ENCODE measurements around the gene ATAD3C.
"Not testable (repeated sequence)": the region's sequence is repeated elsewhere in the genome, so short reads cannot be mapped to it uniquely, and the experiment has no call there.

The ATAD3C gene

GRCh38 chr1:1415751-1416150 lies 33.7 kb upstream of the ATAD3C start:
- Histone ChIP-seq H3K4me3 (IDR thresholded peaks at IDR 0.05; ENCODE audit: insufficient read depth, low read depth, low read length) (no peak overlapping the region), H4K20me1 (ENCODE audit: insufficient read depth) (no peaks in the 10 kb centered on the region), H3K4me1 (ENCODE audit: low read depth, poor library complexity, severe bottlenecking) (no peaks in the 10 kb centered on the region), H3K79me2 (ENCODE audit: insufficient read depth, low read depth) (no peaks in the 10 kb centered on the region), H3K27me3 (ENCODE audit: insufficient read depth, low read depth) (no peaks in the 10 kb centered on the region; the same call in 1 of the 2 replicates), H3K27ac (no peak overlapping the region), H2AFZ (ENCODE audit: low read depth) (no peak overlapping the region), H3K36me3 (ENCODE audit: insufficient read depth) (no peaks in the 10 kb centered on the region), H3K4me2 (no peak overlapping the region), H3K9ac (no peak overlapping the region)
- TF ChIP-seq CTCF (conservative IDR thresholded peaks at IDR 0.05; ENCODE audit: low read depth, low read length): no peak

- 0 out of 2 replicates have a peak overlapping the region, but pooled peaks have one; percentile 3 for H3K4me2 ChIP-seq
- H3K36me3 ChIP-seq (ENCODE audit: insufficient read depth); H3K27me3 ChIP-seq (ENCODE audit: insufficient read depth, low read depth); H3K4me1 ChIP-seq (ENCODE audit: low read depth, poor library complexity, severe bottlenecking); H3K27ac ChIP-seq; H3K79me2 ChIP-seq (ENCODE audit: insufficient read depth, low read depth); H4K20me1 ChIP-seq (ENCODE audit: insufficient read depth); H3K4me3 ChIP-seq (IDR thresholded peaks at IDR 0.05; ENCODE audit: insufficient read depth, low read depth, low read length); H2AFZ ChIP-seq (ENCODE audit: low read depth); H3K9ac ChIP-seq: not testable (repeated sequence)
Measured at GRCh38 chr1:1417396-1417795, 32.1 kb upstream of the ATAD3C start.

GRCh38 chr1:1417825-1418463 lies 31.5 kb upstream of the ATAD3C start:
- not testable (repeated sequence) for H3K4me3 ChIP-seq (IDR thresholded peaks at IDR 0.05; ENCODE audit: insufficient read depth, low read depth, low read length); H3K4me1 ChIP-seq (ENCODE audit: low read depth, poor library complexity, severe bottlenecking); H2AFZ ChIP-seq (ENCODE audit: low read depth); H3K27me3 ChIP-seq (ENCODE audit: insufficient read depth, low read depth); H3K36me3 ChIP-seq (ENCODE audit: insufficient read depth); H3K9ac ChIP-seq; H3K27ac ChIP-seq; H3K79me2 ChIP-seq (ENCODE audit: insufficient read depth, low read depth); H4K20me1 ChIP-seq (ENCODE audit: insufficient read depth)
- H3K4me2 ChIP-seq: 0 out of 2 replicates have a peak overlapping the region, but pooled peaks have one; percentile 3

- no peak overlapping the region for H3K4me2 ChIP-seq
- H3K4me1 ChIP-seq (ENCODE audit: low read depth, poor library complexity, severe bottlenecking): peaks cover 13% of the 10 kb centered on the region
- H3K9ac ChIP-seq: no peak overlapping the region
- no peaks in the 10 kb centered on the region for H4K20me1 ChIP-seq (ENCODE audit: insufficient read depth)
- no peak overlapping the region for H3K4me3 ChIP-seq (IDR thresholded peaks at IDR 0.05; ENCODE audit: insufficient read depth, low read depth, low read length)
- no peaks in the 10 kb centered on the region for H3K36me3 ChIP-seq (ENCODE audit: insufficient read depth)
- H3K27me3 ChIP-seq (ENCODE audit: insufficient read depth, low read depth): 0 out of 2 replicates have a peak, but pooled peaks cover 4% of the 10 kb centered on the region
- H2AFZ ChIP-seq (ENCODE audit: low read depth): no peak overlapping the region
- TF ChIP-seq CTCF (conservative IDR thresholded peaks at IDR 0.05; ENCODE audit: low read depth, low read length): no peak
- no peaks in the 10 kb centered on the region for H3K79me2 ChIP-seq (ENCODE audit: insufficient read depth, low read depth)
- H3K27ac ChIP-seq: no peak overlapping the region
Measured at GRCh38 chr1:1418464-1419362, 30.8 kb upstream of the ATAD3C start.

GRCh38 chr1:1419363-1419812 lies 30.1 kb upstream of the ATAD3C start:
- H4K20me1 ChIP-seq (ENCODE audit: insufficient read depth): no peaks in the 10 kb centered on the region
- H3K4me3 ChIP-seq (IDR thresholded peaks at IDR 0.05; ENCODE audit: insufficient read depth, low read depth, low read length): no peak overlapping the region
- no peak overlapping the region for H3K4me2 ChIP-seq
- H3K79me2 ChIP-seq (ENCODE audit: insufficient read depth, low read depth): no peaks in the 10 kb centered on the region
- peaks cover 13% of the 10 kb centered on the region for H3K4me1 ChIP-seq (ENCODE audit: low read depth, poor library complexity, severe bottlenecking)
- H3K36me3 ChIP-seq (ENCODE audit: insufficient read depth): no peaks in the 10 kb centered on the region
- TF ChIP-seq CTCF (conservative IDR thresholded peaks at IDR 0.05; ENCODE audit: low read depth, low read length): no peak
- no peak overlapping the region for H3K9ac ChIP-seq
- H3K27ac ChIP-seq: no peak overlapping the region
- H2AFZ ChIP-seq (ENCODE audit: low read depth): no peak overlapping the region
- H3K27me3 ChIP-seq (ENCODE audit: insufficient read depth, low read depth): 0 out of 2 replicates have a peak, but pooled peaks cover 4% of the 10 kb centered on the region
